Hepatic stellate cell (primary cell): ENCODE measurements around the gene NFATC1.

Source experiments
- DNase-seq: peaks from one replicate; pipeline ENCODE4 v3.0.0; 2011; ENCODE audit warnings: low spot score

The NFATC1 gene

GRCh38 chr18:79522451-79523205, 126.9 kb downstream of the NFATC1 start:
- no peak for DNase-seq

GRCh38 chr18:79523206-79523735, 127.5 kb downstream of the NFATC1 start:
- DNase-seq: no peak

- DNase-seq: no peak
Observed at GRCh38 chr18:79523736-79524180, 128.0 kb downstream of the NFATC1 start.

GRCh38 chr18:79524181-79525078, 128.7 kb downstream of the NFATC1 start:
- no peak for DNase-seq

GRCh38 chr18:79525556-79526467, 130.1 kb downstream of the NFATC1 start:
- no peak for DNase-seq

GRCh38 chr18:79526468-79527460, 131.0 kb downstream of the NFATC1 start:
- DNase-seq: no peak

- no peak for DNase-seq
Observed at GRCh38 chr18:79527656-79528315, 132.1 kb downstream of the NFATC1 start.

- DNase-seq: no peak
Observed at GRCh38 chr18:79528316-79528695, 132.6 kb downstream of the NFATC1 start.

GRCh38 chr18:79528846-79529245, 133.1 kb downstream of the NFATC1 start:
- DNase-seq: peak; percentile 85

- no peak for DNase-seq
Observed at GRCh38 chr18:79529296-79529695, 133.6 kb downstream of the NFATC1 start.

GRCh38 chr18:79529991-79530390, 134.3 kb downstream of the NFATC1 start:
- DNase-seq: no peak

GRCh38 chr18:79530821-79531220, 135.1 kb downstream of the NFATC1 start:
- no peak for DNase-seq

GRCh38 chr18:79531386-79531785, 135.7 kb downstream of the NFATC1 start:
- DNase-seq: no peak

GRCh38 chr18:79531926-79532312, 136.2 kb downstream of the NFATC1 start:
- DNase-seq: no peak

- no peak for DNase-seq
Observed at GRCh38 chr18:79532313-79533007, 136.7 kb downstream of the NFATC1 start.

- no peak for DNase-seq
Observed at GRCh38 chr18:79533146-79533545, 137.4 kb downstream of the NFATC1 start.

- no peak for DNase-seq
Observed at GRCh38 chr18:79533591-79533990, 137.9 kb downstream of the NFATC1 start.

- no peak for DNase-seq
Observed at GRCh38 chr18:79534356-79534755, 138.6 kb downstream of the NFATC1 start.

GRCh38 chr18:79537758-79538157, 142.0 kb downstream of the NFATC1 start:
- DNase-seq: no peak
